OCI-LY7 (cell line): ENCODE results near the gene ZNF792.

Source experiments
- EZH2phosphoT487 ChIP-seq: fragments of 200-600 bp; sonication (generic); IDR thresholded peaks from 2 replicates; pipeline ENCODE4 v1.6.1; 2018; ENCODE audit warnings: low read depth, borderline replicate concordance, mild to moderate bottlenecking, mixed run types, antibody characterized with exemption, low read length, moderate library complexity, mixed read lengths
- TF ChIP-seq, protein P1 (sequence below): fragments of 200-600 bp; sonication (generic); conservative IDR thresholded peaks from 2 replicates; pipeline ENCODE4 v1.5.1; 2014; ENCODE audit warnings: mild to moderate bottlenecking, antibody characterized with exemption, low read length, moderate library complexity, mixed read lengths

- TF ChIP-seq, protein P1, sequence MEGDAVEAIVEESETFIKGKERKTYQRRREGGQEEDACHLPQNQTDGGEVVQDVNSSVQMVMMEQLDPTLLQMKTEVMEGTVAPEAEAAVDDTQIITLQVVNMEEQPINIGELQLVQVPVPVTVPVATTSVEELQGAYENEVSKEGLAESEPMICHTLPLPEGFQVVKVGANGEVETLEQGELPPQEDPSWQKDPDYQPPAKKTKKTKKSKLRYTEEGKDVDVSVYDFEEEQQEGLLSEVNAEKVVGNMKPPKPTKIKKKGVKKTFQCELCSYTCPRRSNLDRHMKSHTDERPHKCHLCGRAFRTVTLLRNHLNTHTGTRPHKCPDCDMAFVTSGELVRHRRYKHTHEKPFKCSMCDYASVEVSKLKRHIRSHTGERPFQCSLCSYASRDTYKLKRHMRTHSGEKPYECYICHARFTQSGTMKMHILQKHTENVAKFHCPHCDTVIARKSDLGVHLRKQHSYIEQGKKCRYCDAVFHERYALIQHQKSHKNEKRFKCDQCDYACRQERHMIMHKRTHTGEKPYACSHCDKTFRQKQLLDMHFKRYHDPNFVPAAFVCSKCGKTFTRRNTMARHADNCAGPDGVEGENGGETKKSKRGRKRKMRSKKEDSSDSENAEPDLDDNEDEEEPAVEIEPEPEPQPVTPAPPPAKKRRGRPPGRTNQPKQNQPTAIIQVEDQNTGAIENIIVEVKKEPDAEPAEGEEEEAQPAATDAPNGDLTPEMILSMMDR = no peak
- no peak for TF ChIP-seq EZH2phosphoT487
Observed at GRCh38 chr19:34991542-34992333, 27.7 kb upstream of the ZNF792 start.
